MM.1S (cell line): ENCODE data around the gene CIT.

ENCODE experiments used
- DNase-seq: peaks from one replicate; pipeline ENCODE4 v3.0.0-alpha.2; 2015
- H2AFZ ChIP-seq: fragments of 300-600 bp; sonication (generic); 2 replicates; pipeline ENCODE4 v1.6.0; 2016; ENCODE audit warnings: antibody characterized with exemption, low read length
- H3F3A ChIP-seq: fragments of 300-600 bp; sonication (generic); 2 replicates; pipeline ENCODE4 v1.6.1; 2016; ENCODE audit warnings: mild to moderate bottlenecking, antibody characterized with exemption, low read length, moderate library complexity, mixed read lengths; ENCODE audit not compliant: insufficient read depth
- H3K27ac ChIP-seq: fragments of 300-600 bp; sonication (generic); 2 replicates; pipeline ENCODE4 v1.5.1; 2016; ENCODE audit warnings: mild to moderate bottlenecking, low read length
- H3K27me3 ChIP-seq: fragments of 300-600 bp; sonication (generic); replicated peaks from 2 replicates; pipeline ENCODE4 v1.6.0; 2016; ENCODE audit warnings: low read length; ENCODE audit not compliant: insufficient read depth
- H3K36me3 ChIP-seq: fragments of 300-600 bp; sonication (generic); replicated peaks from 2 replicates; pipeline ENCODE4 v1.6.1; 2016; ENCODE audit warnings: mild to moderate bottlenecking, low read length, mixed read lengths; ENCODE audit not compliant: insufficient read depth
- H3K4me1 ChIP-seq: fragments of 300-600 bp; sonication (generic); 2 replicates; pipeline ENCODE4 v1.6.1; 2016; ENCODE audit warnings: low read length, mixed read lengths
- H3K4me2 ChIP-seq: fragments of 300-600 bp; sonication (generic); 2 replicates; pipeline ENCODE4 v1.6.0; 2016; ENCODE audit warnings: low read depth, low read length
- H3K4me3 ChIP-seq: fragments of 300-600 bp; sonication (generic); 2 replicates; pipeline ENCODE4 v1.5.1; 2016; ENCODE audit warnings: low read length, mixed read lengths
- H3K79me2 ChIP-seq: fragments of 300-600 bp; sonication (generic); 2 replicates; pipeline ENCODE4 v1.6.1; 2016; ENCODE audit warnings: mixed run types, low read length, mixed read lengths
- H3K9ac ChIP-seq: fragments of 300-600 bp; sonication (generic); 2 replicates; pipeline ENCODE4 v1.6.1; 2016; ENCODE audit warnings: low read length, mixed read lengths
- H3K9me2 ChIP-seq: fragments of 300-600 bp; sonication (generic); replicated peaks from 2 replicates; pipeline ENCODE4 v1.6.1; 2016; ENCODE audit warnings: mild to moderate bottlenecking, low read length, mixed read lengths; ENCODE audit not compliant: insufficient read depth
- H3K9me3 ChIP-seq: fragments of 300-600 bp; sonication (generic); replicated peaks from 2 replicates; pipeline ENCODE4 v1.6.1; 2016; ENCODE audit warnings: mild to moderate bottlenecking, low read length, mixed read lengths; ENCODE audit not compliant: insufficient read depth
- H4K20me1 ChIP-seq: fragments of 300-600 bp; sonication (generic); 2 replicates; pipeline ENCODE4 v1.6.1; 2016; ENCODE audit warnings: mild to moderate bottlenecking, low read length, moderate library complexity, mixed read lengths; ENCODE audit not compliant: insufficient read depth
- CTCF ChIP-seq: fragments of 300-600 bp; sonication (generic); IDR thresholded peaks from 2 replicates; pipeline ENCODE4 v1.5.1; 2016; ENCODE audit warnings: antibody characterized with exemption, low read length, mixed read lengths
- EZH2 ChIP-seq: fragments of 300-600 bp; sonication (generic); optimal IDR thresholded peaks from 2 replicates; pipeline ENCODE3; 2017; ENCODE audit warnings: low read depth, mild to moderate bottlenecking, antibody characterized with exemption, low read length, mixed read lengths
- EZH2phosphoT487 ChIP-seq: fragments of 300-600 bp; sonication (generic); IDR thresholded peaks from 2 replicates; pipeline ENCODE4 v1.6.1; 2018; ENCODE audit warnings: antibody characterized with exemption, low read length

CIT gene

DNA sequence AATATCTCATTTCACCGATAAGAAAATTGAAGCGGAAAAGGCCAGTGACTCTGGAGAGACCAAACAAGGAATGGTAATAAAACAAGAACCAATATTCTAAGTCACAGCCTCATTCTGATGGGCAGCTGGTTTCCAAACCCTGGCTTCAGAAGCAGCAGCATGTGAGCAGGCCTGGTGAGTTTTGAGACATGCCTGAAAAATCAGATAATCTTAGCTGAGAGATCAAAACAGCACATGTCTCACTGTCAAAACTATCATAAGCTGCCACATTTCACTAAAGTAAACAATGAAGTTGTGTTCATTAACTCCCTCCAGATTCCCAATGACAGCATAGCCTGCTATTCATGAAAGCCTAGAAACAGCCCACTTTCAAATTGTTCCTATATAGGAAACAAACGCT, 36.5 kb downstream of the CIT start:
- H3F3A ChIP-seq: no peaks in the 10 kb centered on the region
- TF ChIP-seq EZH2phosphoT487: no peak
- TF ChIP-seq CTCF: no peak
- no peak for TF ChIP-seq EZH2
- H2AFZ ChIP-seq: no peak overlapping the region
- H3K9me2 ChIP-seq: no peaks in the 10 kb centered on the region
- H3K4me1 ChIP-seq: no peaks in the 10 kb centered on the region
- H3K9me3 ChIP-seq: no peaks in the 10 kb centered on the region
- no peak overlapping the region for H3K27ac ChIP-seq
- no peak for DNase-seq
- no peak overlapping the region for H3K4me3 ChIP-seq
- no peaks in the 10 kb centered on the region for H4K20me1 ChIP-seq
- no peak overlapping the region for H3K9ac ChIP-seq
- H3K79me2 ChIP-seq: no peaks in the 10 kb centered on the region
- no peaks in the 10 kb centered on the region for H3K27me3 ChIP-seq
- H3K4me2 ChIP-seq: no peak overlapping the region
- no peaks in the 10 kb centered on the region for H3K36me3 ChIP-seq

DNA sequence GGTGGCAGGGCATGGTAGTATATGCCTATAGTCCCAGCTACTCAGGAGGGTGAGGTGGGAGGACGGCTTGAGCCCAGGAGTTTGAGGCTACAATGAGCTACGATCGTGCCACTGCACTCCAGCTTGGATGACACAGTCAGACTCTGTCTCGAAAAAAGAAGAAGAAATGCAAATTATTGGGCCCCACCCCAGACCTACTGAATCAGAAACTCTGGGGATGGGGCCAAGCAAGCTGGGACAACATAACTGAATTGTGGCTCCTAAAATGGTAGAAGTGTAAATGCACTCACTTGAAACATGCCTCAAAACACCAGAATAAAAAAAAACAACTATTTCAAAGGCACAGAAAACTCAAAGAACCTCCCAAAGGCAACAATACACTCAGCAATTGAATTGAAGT, 37.0 kb downstream of the CIT start:
- no peaks in the 10 kb centered on the region for H3K36me3 ChIP-seq
- no peaks in the 10 kb centered on the region for H3K4me1 ChIP-seq
- DNase-seq: no peak
- no peak overlapping the region for H3K9ac ChIP-seq
- no peak overlapping the region for H3K4me2 ChIP-seq
- H3F3A ChIP-seq: no peaks in the 10 kb centered on the region
- no peaks in the 10 kb centered on the region for H3K9me2 ChIP-seq
- no peak overlapping the region for H2AFZ ChIP-seq
- no peaks in the 10 kb centered on the region for H3K27me3 ChIP-seq
- H3K27ac ChIP-seq: no peak overlapping the region
- H3K4me3 ChIP-seq: no peak overlapping the region
- H3K9me3 ChIP-seq: no peaks in the 10 kb centered on the region
- no peaks in the 10 kb centered on the region for H3K79me2 ChIP-seq
- H4K20me1 ChIP-seq: no peaks in the 10 kb centered on the region
- TF ChIP-seq EZH2: no peak
- TF ChIP-seq EZH2phosphoT487: no peak
- TF ChIP-seq CTCF: no peak

- H3K4me1 ChIP-seq: no peaks in the 10 kb centered on the region
These were observed 38.1 kb downstream of the CIT start for GRCh38 chr12:119838826-119839600.

More at GRCh38 chr12:119838826-119839600, 38.1 kb downstream of the CIT start:
- Histone ChIP-seq H3K9me2 (no peaks in the 10 kb centered on the region), H4K20me1 (no peaks in the 10 kb centered on the region), H3K79me2 (no peaks in the 10 kb centered on the region), H3K4me2 (no peak overlapping the region), H2AFZ (no peak overlapping the region), H3K36me3 (no peaks in the 10 kb centered on the region), H3K9me3 (no peaks in the 10 kb centered on the region), H3F3A (no peaks in the 10 kb centered on the region), H3K27me3 (no peaks in the 10 kb centered on the region), H3K9ac (no peak overlapping the region), H3K4me3 (no peak overlapping the region), H3K27ac (no peak overlapping the region)
- no peak for DNase-seq
- TF ChIP-seq CTCF: no peak
- TF ChIP-seq EZH2phosphoT487: no peak
- TF ChIP-seq EZH2: no peak
